ENCODE measurements around the gene KIF26B.
"Not testable (repeated sequence)": the region's sequence is repeated elsewhere in the genome, so short reads cannot be mapped to it uniquely, and the experiment has no call there.

KIF26B gene

GRCh38 chr1:245695211-245695610, 540.4 kb downstream of the KIF26B start:
- Histone ChIP-seq H3K9me3 (no peaks in the 10 kb centered on the region; the same call in 1 of the 2 replicates), H3K4me1 (no peaks in the 10 kb centered on the region; the same call in 1 of the 2 replicates), H3K36me3 (peaks cover 73% of the 10 kb centered on the region), H3K4me3 (ENCODE audit: low read depth, low read length) (no peak overlapping the region), H3K27me3 (no peaks in the 10 kb centered on the region)
- no peak for DNase-seq
- TF ChIP-seq CTCF (IDR thresholded peaks at IDR 0.05; ENCODE audit: low read depth, low read length), result no peak

GRCh38 chr1:245695701-245696100, 540.9 kb downstream of the KIF26B start:
- not testable (repeated sequence) for H3K4me1 ChIP-seq; DNase-seq; H3K4me3 ChIP-seq (ENCODE audit: low read depth, low read length); H3K9me3 ChIP-seq; H3K27me3 ChIP-seq
- H3K36me3 ChIP-seq, result peaks cover 72% of the 10 kb centered on the region

GRCh38 chr1:245698116-245698515, 543.3 kb downstream of the KIF26B start:
- DNase-seq, result no peak
- H3K4me1 ChIP-seq, result no peaks in the 10 kb centered on the region; the same call in 1 of the 2 replicates
- no peak overlapping the region for H3K4me3 ChIP-seq (ENCODE audit: low read depth, low read length)
- no peaks in the 10 kb centered on the region for H3K27me3 ChIP-seq
- H3K9me3 ChIP-seq, result no peaks in the 10 kb centered on the region; the same call in 1 of the 2 replicates
- peaks cover 73% of the 10 kb centered on the region for H3K36me3 ChIP-seq
- TF ChIP-seq CTCF (IDR thresholded peaks at IDR 0.05; ENCODE audit: low read depth, low read length), result no peak

- TF ChIP-seq CTCF (IDR thresholded peaks at IDR 0.05; ENCODE audit: low read depth, low read length), result no peak
- Histone ChIP-seq H3K27me3 (no peaks in the 10 kb centered on the region), H3K4me1 (no peaks in the 10 kb centered on the region; the same call in 1 of the 2 replicates), H3K36me3 (peaks cover 73% of the 10 kb centered on the region), H3K4me3 (ENCODE audit: low read depth, low read length) (no peak overlapping the region), H3K9me3 (no peaks in the 10 kb centered on the region)
- peak; percentile 55 for DNase-seq
These were observed 544.1 kb downstream of the KIF26B start for GRCh38 chr1:245698860-245699259.

- no peaks in the 10 kb centered on the region for H3K9me3 ChIP-seq
These were observed 545.8 kb downstream of the KIF26B start for GRCh38 chr1:245700631-245701030.

GRCh38 chr1:245701631-245702030, 546.8 kb downstream of the KIF26B start:
- Histone ChIP-seq H3K9me3 (no peaks in the 10 kb centered on the region), H3K4me3 (ENCODE audit: low read depth, low read length) (no peak overlapping the region), H3K36me3 (peaks cover 72% of the 10 kb centered on the region), H3K4me1 (no peaks in the 10 kb centered on the region; the same call in 1 of the 2 replicates), H3K27me3 (no peaks in the 10 kb centered on the region)
- no peak for DNase-seq
- TF ChIP-seq CTCF (IDR thresholded peaks at IDR 0.05; ENCODE audit: low read depth, low read length), result no peak

More at GRCh38 chr1:245700631-245701030, 545.8 kb downstream of the KIF26B start:
- DNase-seq, result no peak
- H3K27me3 ChIP-seq, result no peaks in the 10 kb centered on the region
- H3K36me3 ChIP-seq, result peaks cover 76% of the 10 kb centered on the region
- H3K4me1 ChIP-seq, result no peaks in the 10 kb centered on the region; the same call in 1 of the 2 replicates
- no peak for TF ChIP-seq CTCF (IDR thresholded peaks at IDR 0.05; ENCODE audit: low read depth, low read length)
- H3K4me3 ChIP-seq (ENCODE audit: low read depth, low read length), result no peak overlapping the region

GRCh38 chr1:245702346-245702745, 547.6 kb downstream of the KIF26B start:
- Histone ChIP-seq H3K4me3 (ENCODE audit: low read depth, low read length) (no peak overlapping the region), H3K4me1 (no peaks in the 10 kb centered on the region; the same call in 1 of the 2 replicates), H3K36me3 (peaks cover 72% of the 10 kb centered on the region), H3K9me3 (no peaks in the 10 kb centered on the region), H3K27me3 (no peaks in the 10 kb centered on the region)
- no peak for DNase-seq
- no peak for TF ChIP-seq CTCF (IDR thresholded peaks at IDR 0.05; ENCODE audit: low read depth, low read length)
